GM19328 (cell line): ENCODE results near the gene PARD6A.
"Not testable (repeated sequence)": the region's sequence is repeated elsewhere in the genome, so short reads cannot be mapped to it uniquely, and the experiment has no call there.

Experiments
- ATAC-seq: cut with Tn5 transposase; IDR thresholded peaks from one replicate; pipeline ENCODE4 v1.9.1; 2021; ENCODE audit warnings: mild to moderate bottlenecking, moderate library complexity; ENCODE audit not compliant: unreplicated experiment

PARD6A gene

DNA sequence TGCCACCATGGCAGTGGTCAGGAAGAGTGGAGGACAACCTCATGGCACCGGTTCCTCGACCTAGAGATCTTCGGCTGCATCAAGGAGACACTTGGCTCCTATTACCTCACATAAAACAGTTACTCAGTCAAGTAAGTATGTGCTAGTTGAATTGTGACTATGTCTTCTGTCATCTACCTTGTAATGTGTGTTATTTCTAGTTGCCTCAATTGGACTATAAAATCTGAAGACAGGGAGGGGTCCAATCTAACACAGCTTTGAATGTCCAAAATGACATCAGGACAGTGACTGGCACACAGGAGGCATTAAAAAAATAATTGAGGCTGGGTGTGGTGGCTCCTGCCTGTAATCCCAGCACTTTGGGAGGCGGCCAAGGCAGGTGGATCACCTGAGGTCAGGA is 23.0 kb downstream of the PARD6A start:
- ATAC-seq: no peak

DNA sequence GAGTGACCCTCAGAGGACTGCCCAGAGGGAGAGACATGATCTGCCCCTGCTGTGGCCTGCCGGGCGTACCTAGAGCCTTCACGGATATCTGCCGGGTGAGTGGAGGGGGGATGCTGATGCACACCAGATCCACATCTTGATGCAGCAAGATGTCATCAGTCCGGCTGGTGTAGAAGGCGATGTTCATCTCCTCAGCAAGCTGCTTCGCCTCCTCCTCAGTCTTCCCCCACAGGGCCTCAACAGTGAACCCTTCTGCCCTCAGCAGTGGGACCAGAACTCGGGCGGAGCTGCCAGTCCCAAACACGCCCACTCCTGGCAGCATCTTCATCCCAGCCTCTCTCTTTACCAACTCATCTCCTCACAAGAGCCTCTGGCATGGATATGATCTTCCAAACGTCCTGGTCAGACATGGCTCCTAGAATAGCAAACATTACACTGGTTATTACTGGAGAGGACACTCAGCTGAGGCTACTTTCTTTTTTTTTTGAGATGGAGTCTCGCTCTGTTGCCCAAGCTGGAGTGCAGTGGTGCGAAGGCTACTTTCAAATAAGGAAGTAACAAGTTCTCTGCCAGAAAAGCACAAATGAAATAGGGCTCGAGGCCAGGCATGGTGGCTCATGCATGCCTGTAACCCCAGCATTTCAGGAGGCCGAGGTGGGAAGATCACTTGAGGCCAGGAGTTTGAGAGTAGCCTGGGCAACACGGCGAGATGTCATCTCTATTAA is 24.8 kb downstream of the PARD6A start:
- no peak for ATAC-seq

DNA sequence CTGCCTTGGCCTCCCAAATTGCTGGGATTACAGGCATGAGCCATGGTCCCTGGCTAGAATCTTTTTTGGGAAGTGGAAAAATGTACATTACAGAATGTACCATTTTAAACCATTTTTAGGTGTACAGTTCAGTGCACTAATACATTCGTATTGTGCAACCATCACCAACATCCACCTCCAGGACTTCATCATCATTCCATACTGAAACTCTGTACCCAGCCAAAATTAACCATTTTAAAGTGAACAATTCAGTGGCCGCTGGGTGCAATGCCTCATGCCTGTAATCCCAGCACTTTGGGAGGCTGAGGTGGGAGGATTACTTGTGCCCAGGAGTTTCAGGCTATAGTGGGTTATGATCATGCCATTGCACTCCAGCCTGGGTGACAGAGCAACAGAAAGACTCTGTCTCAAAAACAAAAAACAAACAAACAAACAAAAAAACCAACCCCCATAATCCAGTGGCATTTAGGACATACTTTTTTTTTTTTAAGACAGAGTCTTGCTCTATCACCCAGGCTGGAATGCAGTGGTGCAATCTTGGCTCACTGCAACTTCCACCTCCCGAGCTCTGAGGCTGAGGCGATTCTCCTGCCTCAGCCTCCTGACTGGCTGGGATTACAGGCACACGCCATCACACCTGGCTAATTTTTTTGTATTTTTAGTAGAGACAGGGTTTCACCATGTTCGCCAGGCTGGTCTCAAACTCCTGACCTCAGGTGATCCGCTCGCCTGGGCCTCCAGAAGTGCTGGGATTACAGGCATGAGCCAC is 32.9 kb downstream of the PARD6A start:
- not testable (repeated sequence) for ATAC-seq

DNA sequence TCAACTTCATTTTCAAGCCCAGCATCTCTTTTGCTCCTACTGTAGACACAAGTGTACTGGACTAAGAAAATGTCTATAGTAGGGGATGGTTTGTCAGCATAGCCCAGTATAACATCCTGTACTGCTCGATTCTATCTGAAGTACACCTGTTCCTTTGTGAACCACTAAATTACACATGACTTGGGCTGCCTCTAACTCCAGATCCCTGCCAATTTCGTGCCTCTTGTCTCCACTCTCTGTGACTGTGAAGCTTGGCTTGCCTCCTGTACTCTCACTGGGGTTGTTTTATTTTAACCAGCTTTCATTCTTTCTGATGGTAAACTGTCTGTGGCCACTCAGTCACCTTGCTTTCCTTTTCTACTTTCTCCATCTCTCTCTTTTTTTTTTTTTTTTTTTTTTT is 33.9 kb downstream of the PARD6A start:
- no peak for ATAC-seq

DNA sequence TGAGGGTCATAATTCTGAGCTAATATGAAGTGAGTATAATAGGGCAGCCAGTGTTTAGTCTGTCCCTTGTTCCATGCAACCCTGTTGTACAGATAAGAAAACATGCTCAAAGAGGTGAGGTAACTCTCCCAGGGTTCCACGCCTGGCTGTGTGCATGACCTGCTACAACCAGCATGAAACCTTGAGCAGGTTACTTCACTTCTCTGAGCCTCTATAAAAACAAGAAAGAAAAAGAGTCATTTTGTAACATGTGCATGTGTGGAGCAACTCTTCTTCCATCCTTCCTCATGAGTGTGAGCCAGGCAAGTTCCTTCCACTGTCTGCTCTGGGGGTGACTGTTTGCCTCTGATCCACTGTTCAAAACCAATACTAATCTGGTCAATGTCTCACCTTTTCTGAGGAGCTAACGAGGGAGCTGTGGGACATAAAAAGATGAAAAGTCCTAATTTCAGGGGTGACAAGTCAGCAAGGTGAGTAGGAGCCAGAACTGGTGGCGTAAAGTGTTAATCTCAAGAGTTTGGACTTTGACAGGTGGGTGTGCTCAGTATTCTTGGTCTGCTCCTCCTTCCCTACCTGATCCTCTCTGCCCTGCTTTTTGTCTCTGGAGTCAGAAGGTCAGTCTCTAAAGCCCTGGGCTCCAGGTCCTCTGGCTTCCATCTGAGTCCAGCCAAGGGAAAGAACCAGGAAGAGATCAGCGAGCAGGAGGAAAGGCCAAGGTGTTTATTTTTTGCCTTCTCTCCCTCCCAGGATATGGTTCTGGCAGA is 36.8 kb downstream of the PARD6A start:
- no peak for ATAC-seq

DNA sequence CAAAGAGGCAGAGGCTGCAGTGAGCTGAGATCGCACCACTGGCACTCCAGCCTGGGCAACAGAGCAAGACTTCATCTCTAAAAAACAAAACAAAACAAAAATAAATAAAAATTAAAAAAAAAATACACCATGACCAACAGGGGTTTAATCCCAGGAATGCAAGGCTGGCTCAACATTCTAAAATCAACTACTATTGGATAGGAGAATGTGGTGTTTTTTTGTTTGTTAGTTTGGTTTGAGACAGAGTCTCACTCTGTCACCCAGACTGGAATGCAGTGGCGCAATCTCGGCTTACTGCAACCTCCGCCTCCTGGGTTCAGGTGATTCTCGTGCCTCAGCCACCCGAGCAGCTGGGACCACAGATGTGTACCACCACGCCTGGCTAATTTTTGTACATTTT is 38.5 kb downstream of the PARD6A start:
- ATAC-seq: no peak

DNA sequence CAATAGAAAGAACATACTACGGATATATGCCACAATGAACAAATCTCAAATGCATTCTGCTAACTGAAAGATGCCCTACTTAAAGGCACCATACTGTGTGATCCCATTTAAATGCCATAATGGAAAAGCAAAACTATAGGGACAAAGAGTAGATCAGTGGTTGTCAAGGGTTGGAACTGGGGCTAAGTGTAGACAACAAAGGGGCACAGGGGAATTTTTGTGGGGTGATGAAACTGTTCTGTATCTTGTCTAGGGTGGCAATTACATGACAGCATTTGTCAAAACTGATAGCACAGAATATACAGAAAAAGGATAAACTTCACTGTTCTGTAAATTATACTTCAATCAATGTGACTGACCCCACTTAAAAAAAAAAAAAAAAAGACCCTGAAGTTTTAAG is 40.7 kb downstream of the PARD6A start:
- no peak for ATAC-seq

DNA sequence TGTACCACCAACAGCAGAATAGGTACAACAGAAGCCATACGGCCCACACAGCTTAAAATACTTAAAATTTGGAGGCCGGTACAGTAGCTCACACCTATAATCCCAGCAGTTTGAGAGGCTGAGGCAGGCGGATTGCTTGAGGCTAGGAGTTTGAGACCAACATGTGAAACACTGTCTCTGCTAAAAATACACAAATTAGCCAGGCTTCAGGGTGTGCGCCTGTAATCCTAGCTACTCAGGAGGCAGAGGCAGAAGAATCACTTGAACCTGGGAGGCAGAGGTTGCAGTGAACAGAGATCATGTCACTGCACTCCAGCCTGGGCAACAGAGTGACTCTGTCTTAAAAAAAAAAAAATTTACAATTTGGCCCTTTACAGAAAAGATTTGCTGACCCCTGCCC is 41.4 kb downstream of the PARD6A start:
- ATAC-seq: no peak

DNA sequence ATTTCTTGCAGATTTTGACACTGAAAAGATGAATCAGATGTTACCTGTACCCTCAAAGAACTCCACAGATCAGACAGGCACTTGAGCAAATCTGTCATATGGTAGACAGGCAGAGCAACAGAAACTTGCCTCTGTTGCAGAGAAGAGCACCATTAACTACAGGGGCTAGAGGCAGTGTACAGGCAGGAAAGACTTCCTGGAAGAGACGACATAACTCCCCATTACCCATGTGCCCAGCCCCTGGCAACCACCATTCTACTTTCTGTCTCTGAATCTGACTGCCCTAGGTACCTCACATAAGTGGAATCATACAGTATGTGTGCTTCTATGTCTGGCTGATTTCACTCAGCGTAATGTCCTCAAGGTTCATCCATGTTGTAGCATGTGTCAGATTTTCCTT is 42.9 kb downstream of the PARD6A start:
- no peak for ATAC-seq

DNA sequence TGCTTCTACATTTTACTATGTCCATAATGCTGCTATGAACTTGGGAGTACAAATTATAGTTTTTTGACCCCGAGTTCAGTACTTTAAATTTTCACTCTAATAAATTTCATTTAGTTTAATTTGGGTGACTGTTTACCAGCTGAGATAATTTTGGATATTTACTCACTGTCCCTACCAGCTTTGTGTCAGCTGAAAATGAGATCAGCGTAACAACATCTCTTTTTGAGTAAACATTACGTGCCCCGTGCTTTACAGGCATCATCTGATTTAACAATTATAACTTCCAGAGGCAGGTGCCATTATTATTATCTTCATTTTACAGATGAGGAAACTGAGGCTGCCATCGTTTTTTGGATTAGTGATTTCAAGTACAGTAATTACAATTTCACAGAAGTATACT is 43.4 kb downstream of the PARD6A start:
- no peak for ATAC-seq

DNA sequence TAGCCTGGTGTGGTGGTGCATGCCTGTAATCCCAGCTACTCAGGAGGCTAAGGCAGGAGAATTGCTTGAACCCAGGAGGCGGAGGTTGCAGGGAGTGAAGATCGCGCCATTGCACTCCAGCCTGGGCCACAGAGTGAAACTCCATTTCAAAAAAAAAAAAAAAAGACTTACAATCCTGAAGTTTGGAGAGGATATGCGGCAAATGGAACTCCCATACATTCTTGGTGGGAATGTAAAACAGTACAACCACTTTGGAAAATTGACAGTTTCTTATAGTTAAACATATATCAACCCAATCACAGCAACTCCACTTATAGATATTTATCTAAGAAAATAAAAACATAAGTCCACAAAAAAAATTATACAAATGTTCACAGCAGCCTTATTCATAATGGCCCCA is 46.5 kb downstream of the PARD6A start:
- ATAC-seq: no peak

DNA sequence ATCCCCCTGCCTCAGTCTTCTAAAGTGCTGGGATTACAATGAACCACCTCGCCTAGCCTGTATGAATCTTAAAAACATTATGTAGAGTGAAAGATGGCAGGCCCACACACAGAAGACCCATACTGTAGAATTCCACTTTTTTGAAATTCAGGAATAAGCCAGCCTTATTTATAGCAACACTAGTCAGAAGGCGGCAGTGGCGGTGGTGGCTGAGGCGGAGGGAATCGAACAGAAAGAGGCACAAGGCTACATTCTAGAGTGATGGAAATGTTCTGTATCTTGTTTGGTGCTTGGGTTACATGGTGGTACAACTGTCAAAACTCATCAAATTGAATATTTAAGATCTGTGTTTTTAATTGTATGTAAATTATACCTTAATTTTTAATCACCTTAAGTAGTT is 47.0 kb downstream of the PARD6A start:
- ATAC-seq: no peak

DNA sequence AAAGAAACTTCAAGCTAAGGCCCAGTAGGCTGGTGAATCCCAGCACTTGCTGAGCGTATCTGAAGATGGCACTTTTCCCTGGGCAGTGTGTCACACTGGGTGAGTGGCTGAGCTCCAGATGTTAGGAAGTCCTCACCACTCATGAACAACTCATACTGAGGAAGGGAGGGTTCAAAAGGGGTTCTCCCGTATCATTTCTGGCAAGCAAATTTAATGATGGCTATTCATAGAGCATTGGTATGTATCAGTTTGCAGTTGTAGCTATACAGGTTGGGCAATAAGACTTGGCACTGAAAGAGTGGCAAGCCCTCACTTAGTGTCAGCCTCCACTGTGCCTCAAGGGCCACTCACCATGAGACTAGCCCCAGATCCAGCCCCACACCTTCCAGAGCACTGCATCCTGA is 47.6 kb downstream of the PARD6A start:
- no peak for ATAC-seq

DNA sequence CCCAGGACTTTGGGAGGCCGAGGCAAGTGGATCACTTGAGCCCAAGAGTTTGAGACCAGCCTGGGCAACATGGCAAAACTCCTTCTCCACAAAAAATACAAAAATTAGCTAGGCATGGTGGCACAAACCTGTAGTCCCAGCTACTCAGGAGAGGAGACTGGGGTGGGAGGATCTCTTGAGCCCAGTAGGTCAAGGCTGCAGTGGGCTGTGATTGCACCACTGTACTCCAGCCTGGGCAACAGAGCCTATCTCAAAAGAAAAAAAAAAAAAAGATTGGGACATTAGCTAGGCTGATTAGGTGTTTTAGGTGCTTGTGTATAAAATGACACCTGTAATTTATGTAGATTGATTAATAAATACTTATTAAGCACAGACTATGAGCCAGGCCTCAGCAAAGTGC is 48.3 kb downstream of the PARD6A start:
- ATAC-seq: no peak

DNA sequence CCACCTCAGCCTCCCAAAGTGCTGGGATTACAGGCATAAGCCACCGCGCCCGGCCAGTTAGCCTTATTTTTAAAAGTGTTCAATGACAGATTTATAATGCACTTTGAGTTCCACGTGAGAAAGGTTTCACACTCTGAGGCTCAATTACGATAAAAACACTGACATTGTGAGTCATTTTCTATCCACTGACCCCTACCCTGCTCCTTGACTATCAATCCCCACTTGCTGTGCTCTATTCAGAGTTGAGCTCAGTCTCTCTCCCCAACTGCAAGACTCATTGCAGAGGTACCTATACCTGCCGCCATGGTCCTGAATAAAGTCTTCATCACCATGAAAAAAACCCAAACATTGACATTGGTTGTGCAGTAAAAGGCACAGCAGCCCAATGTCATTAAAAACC is 49.8 kb downstream of the PARD6A start:
- ATAC-seq: no peak
